HFF-Myc (cell line): Measurements from ENCODE around the gene MED14.

ENCODE experiments used
- DNase-seq: peaks from one replicate; pipeline ENCODE4 v3.0.0-alpha.2; 2011; ENCODE audit warnings: low read depth; ENCODE audit errors: extremely low read depth
- H3K4me3 ChIP-seq: replicated peaks from 2 replicates; pipeline ENCODE4 v1.5.1; 2011; ENCODE audit warnings: low read depth, mild to moderate bottlenecking, control low read depth, low read length
- CTCF ChIP-seq: IDR thresholded peaks from 2 replicates; pipeline ENCODE4 v1.5.1; 2012; ENCODE audit warnings: mild to moderate bottlenecking, low read depth, low read length, control low read depth; ENCODE audit errors: missing control alignments

MED14 gene

GRCh38 chrX:40720792-40721191 lies 14.6 kb downstream of the MED14 start:
- no peak for TF ChIP-seq CTCF

GRCh38 chrX:40720339-40720738 lies 15.0 kb downstream of the MED14 start:
- DNase-seq = no peak
- no peak overlapping the region for H3K4me3 ChIP-seq
- TF ChIP-seq CTCF = no peak

More at GRCh38 chrX:40720792-40721191, 14.6 kb downstream of the MED14 start:
- DNase-seq = no peak
- H3K4me3 ChIP-seq = no peak overlapping the region

GRCh38 chrX:40719731-40720130 lies 15.6 kb downstream of the MED14 start:
- TF ChIP-seq CTCF = no peak
- no peak overlapping the region for H3K4me3 ChIP-seq
- no peak for DNase-seq

- H3K4me3 ChIP-seq = no peak overlapping the region
These were observed 16.1 kb downstream of the MED14 start for GRCh38 chrX:40719218-40719617.

GRCh38 chrX:40709395-40709794 lies 25.9 kb downstream of the MED14 start:
- DNase-seq = no peak
- TF ChIP-seq CTCF = no peak

More at GRCh38 chrX:40719218-40719617, 16.1 kb downstream of the MED14 start:
- TF ChIP-seq CTCF = no peak
- DNase-seq = peak; percentile 19

GRCh38 chrX:40705658-40706312 lies 29.6 kb downstream of the MED14 start:
- no peak for DNase-seq
- TF ChIP-seq CTCF = no peak
- no peak overlapping the region for H3K4me3 ChIP-seq

More at GRCh38 chrX:40709395-40709794, 25.9 kb downstream of the MED14 start:
- H3K4me3 ChIP-seq = no peak overlapping the region
